Stomach (tissue), 9 donors: ENCODE measurements around the gene HCFC1R1. TPM values are rescaled to one million over a fixed set of nuclear protein-coding genes. Genes with fewer than 3 reads are reported as not detected.
A peak's percentile ranks its signal among the peaks of the same experiment; 100 is the strongest.

Experiments used
- DNase-seq, 2 donors: peaks; one replicate each; pipeline versions ENCODE4 v3.0.0 to v3.0.0-alpha.2; 2013 to 2019
- H3K27ac ChIP-seq, 5 donors: fragments of 200-600 bp in 4 of 5; sonication (generic) in 4 of 5; one replicate each; pipeline ENCODE4 v1.5.1; 2013 to 2019; ENCODE audit warnings: mild to moderate bottlenecking in 1 of 5, moderate library complexity in 1 of 5
- H3K27me3 ChIP-seq, 3 donors: fragments of 200-600 bp; sonication (generic); one replicate each; pipeline ENCODE4 v1.5.1; 2017 to 2019; ENCODE audit warnings: mixed run types in 1 of 3
- H3K36me3 ChIP-seq, 4 donors: fragments of 200-600 bp; sonication (generic); 1 replicate in 3 of 4; 2 replicates in 1 of 4; pipeline ENCODE4 v1.5.1; 2016 to 2019
- H3K4me1 ChIP-seq, 4 donors: fragments of 200-600 bp; sonication (generic); one replicate each; pipeline ENCODE4 v1.5.1; 2016 to 2019
- H3K4me3 ChIP-seq, 4 donors: fragments of 200-600 bp; sonication (generic) in 3 of 4; one replicate each; pipeline ENCODE4 v1.5.1; 2016 to 2019; ENCODE audit warnings: mild to moderate bottlenecking in 1 of 4
- H3K9me3 ChIP-seq, 4 donors: fragments of 200-600 bp; sonication (generic); one replicate each; pipeline ENCODE4 v1.5.1; 2016 to 2019
- CTCF ChIP-seq, 7 experiments: fragments of 450-650 bp in 4 of 7; fragments of 200-600 bp in 3 of 7; sonication (generic) in 3 of 7; IDR thresholded peaks; one replicate each; pipeline ENCODE4 v1.5.1; 2016 to 2019; ENCODE audit warnings: antibody characterized with exemption in 7 of 7, control low read depth in 2 of 7, mild to moderate bottlenecking in 1 of 7
- EP300 ChIP-seq: sonication (generic); formaldehyde crosslinking; IDR thresholded peaks from one replicate; pipeline ENCODE4 v1.6.1; 2017; ENCODE audit warnings: antibody characterized with exemption
- POLR2A ChIP-seq, 4 donors: fragments of 450-650 bp; IDR thresholded peaks; one replicate each; pipeline ENCODE4 v1.6.1; 2016; ENCODE audit warnings: antibody characterized with exemption in 4 of 4, control low read depth in 2 of 4, mild to moderate bottlenecking in 1 of 4, moderate library complexity in 1 of 4
- POLR2AphosphoS5 ChIP-seq, 3 donors: sonication (generic); formaldehyde crosslinking; IDR thresholded peaks; one replicate each; pipeline ENCODE4 v1.6.1; 2016; ENCODE audit warnings: antibody characterized with exemption in 3 of 3
- WGBS, 5 donors: extraction: QIAGEN DNeasy Blood & Tissue Kit in 3 of 5; methylation state at CpG; one replicate each; pipeline versions ENCODE4 v1.1.5 to v1.1.7; 2013 to 2018; 5-methylcytosine and 5-hydroxymethylcytosine counted together
- intact Hi-C: fragments of 100-400 bp; cut with DNase I; formaldehyde crosslinking; loops from one replicate; pipeline ENCODE4 v1.15.1; 2023; ENCODE audit warnings: low total_unique reads
- polyA plus RNA-seq, 3 donors: library from polyadenylated mRNA; stranded (reverse); fragments of 200-250 nt; gene quantifications; one replicate each; pipeline ENCODE4 v1.2.3, GENCODE V29; 2013
- total RNA-seq, 5 donors: library from RNA; depleted of rRNA; stranded (reverse); fragments of >200 nt; gene quantifications; one replicate each; pipeline versions ENCODE4 v1.1.0 to v1.2.3, GENCODE V29; 2014 to 2016
- donor health status: healthy with polysubstance abuse.
- donor health status: Bipolar disorder and iron deficiency.
- donor health status: healthy.

The HCFC1R1 gene
- total and polyA plus RNA-seq, 8 donors = 11.0 to 128 (median 60.7) TPM

DNA sequence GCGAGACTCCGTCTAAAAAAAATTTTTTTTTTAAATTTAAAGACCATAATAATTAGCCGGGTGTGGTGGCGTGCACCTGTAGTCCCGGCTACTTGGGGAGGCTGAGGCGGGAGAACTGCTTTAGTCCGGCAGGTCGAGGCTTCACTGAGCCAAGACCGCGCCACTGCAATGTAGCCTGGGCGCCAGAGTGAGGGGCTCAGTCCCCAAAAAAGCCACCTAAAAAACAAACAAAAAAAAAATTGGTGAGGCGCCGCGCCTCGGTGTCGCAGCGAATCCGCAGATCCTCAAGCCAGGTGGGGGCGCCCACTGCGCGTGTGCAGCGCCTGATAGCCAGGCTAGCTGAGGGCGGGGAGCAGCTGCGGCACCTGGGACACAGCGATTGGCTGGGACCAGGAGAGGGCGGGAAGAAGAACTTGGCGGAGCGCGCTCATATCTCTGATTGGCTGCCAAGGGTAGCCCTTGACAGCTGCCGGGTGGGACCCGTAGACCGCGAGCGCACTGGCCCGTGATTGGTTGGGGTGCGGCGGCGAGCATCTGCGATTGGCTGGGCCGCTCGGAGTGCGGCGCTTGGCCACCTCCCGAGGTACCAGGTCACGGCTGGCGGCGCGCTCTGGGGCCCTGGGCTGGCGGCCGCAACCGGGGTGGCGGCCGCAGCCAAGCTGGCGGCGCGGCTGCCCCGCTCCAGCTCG is 20.0 kb downstream of the HCFC1R1 start:
- Histone ChIP-seq H3K27me3 (peaks cover 0 to 73% (median 11%) of the 10 kb centered on the region in 3 donors), H3K36me3 (no peaks in the 10 kb centered on the region), H3K9me3 (no peaks in the 10 kb centered on the region), H3K4me3 (peak overlapping the region in 3 of 4 donors; percentile 22 to 43 (median 26)), H3K27ac (peak overlapping the region in 2 of 5 donors; percentile 53 to 84), H3K4me1 (peaks cover 21 to 47% (median 33%) of the 10 kb centered on the region in 4 donors)
- intact Hi-C loops = no loop called here
- DNase-seq = peak; percentile 98 to 99
- peak; percentile 20 to 86 (median 46) for TF ChIP-seq POLR2AphosphoS5 (IDR thresholded peaks at IDR 0.05)
- no peak for TF ChIP-seq POLR2A (IDR thresholded peaks at IDR 0.05)
- peak in 4 of 7 experiments; percentile 19 to 76 (median 34) for TF ChIP-seq CTCF (IDR thresholded peaks at IDR 0.05)
- WGBS, 5 donors = 7 to 15% (median 8%) methylated on average over 27 to 58 of the region's 58 CpGs

GRCh38 chr16:3001316-3001715 is 22.4 kb downstream of the HCFC1R1 start:
- Histone ChIP-seq H3K4me3 (no peak overlapping the region), H3K4me1 (peaks cover 4 to 23% (median 13%) of the 10 kb centered on the region in 4 donors), H3K9me3 (no peaks in the 10 kb centered on the region), H3K27ac (no peak overlapping the region), H3K36me3 (no peaks in the 10 kb centered on the region), H3K27me3 (peaks cover 0 to 71% (median 4%) of the 10 kb centered on the region in 3 donors)
- WGBS, 5 donors = 67 to 86% (median 83%) methylated on average over 9 to 12 of the region's 12 CpGs
- TF ChIP-seq POLR2A (IDR thresholded peaks at IDR 0.05) = no peak
- no peak for TF ChIP-seq POLR2AphosphoS5 (IDR thresholded peaks at IDR 0.05)
- TF ChIP-seq CTCF (IDR thresholded peaks at IDR 0.05) = no peak
- TF ChIP-seq EP300 = no peak
- no peak for DNase-seq
- intact Hi-C loops = no loop called here

DNA sequence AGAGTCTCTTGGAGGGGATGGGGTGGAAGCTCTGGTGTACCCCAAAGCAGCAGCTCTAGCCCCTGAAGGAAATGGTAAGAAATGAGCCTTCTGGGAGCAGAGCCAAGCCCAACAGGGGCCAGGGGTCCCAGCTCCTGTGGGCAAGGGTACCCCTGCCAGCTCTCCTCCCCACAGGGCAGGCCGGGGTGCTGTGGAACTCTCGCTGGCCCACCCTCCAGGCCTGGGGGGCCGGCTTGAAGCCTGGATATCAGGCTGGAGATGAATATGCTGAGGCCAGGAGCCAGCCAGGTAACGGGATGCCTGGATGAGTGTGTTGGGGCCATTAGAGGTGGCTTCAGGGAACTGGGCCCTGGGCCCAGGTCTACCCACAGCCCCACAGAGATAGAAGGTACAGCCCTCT is 23.2 kb downstream of the HCFC1R1 start:
- Histone ChIP-seq H3K36me3 (no peaks in the 10 kb centered on the region), H3K4me1 (peaks cover 4 to 15% (median 12%) of the 10 kb centered on the region in 4 donors), H3K27me3 (peaks cover 0 to 69% (median 0%) of the 10 kb centered on the region in 3 donors), H3K27ac (no peak overlapping the region), H3K4me3 (no peak overlapping the region), H3K9me3 (no peaks in the 10 kb centered on the region)
- no peak for DNase-seq
- no peak for TF ChIP-seq POLR2AphosphoS5 (IDR thresholded peaks at IDR 0.05)
- TF ChIP-seq CTCF (IDR thresholded peaks at IDR 0.05) = no peak
- no peak for TF ChIP-seq EP300
- no peak for TF ChIP-seq POLR2A (IDR thresholded peaks at IDR 0.05)
- intact Hi-C loops = no loop called here
- WGBS, 5 donors = 67 to 89% (median 84%) methylated on average over 4 of the region's 4 CpGs

- Histone ChIP-seq H3K4me1 (peaks cover 4 to 11% (median 8%) of the 10 kb centered on the region in 4 donors), H3K4me3 (no peak overlapping the region), H3K27ac (no peak overlapping the region), H3K9me3 (no peaks in the 10 kb centered on the region), H3K27me3 (peaks cover 0 to 69% (median 0%) of the 10 kb centered on the region in 3 donors), H3K36me3 (no peaks in the 10 kb centered on the region)
- WGBS, 5 donors = 78 to 90% (median 85%) methylated on average over 6 of the region's 6 CpGs
- intact Hi-C loops = no loop called here
- DNase-seq = no peak
- TF ChIP-seq POLR2A (IDR thresholded peaks at IDR 0.05) (no peak), EP300 (no peak), POLR2AphosphoS5 (IDR thresholded peaks at IDR 0.05) (no peak), CTCF (IDR thresholded peaks at IDR 0.05) (no peak)
Observed at GRCh38 chr16:2999929-3000328, 23.8 kb downstream of the HCFC1R1 start.
